Measurements from ENCODE around the gene GRAMD4. TPM values are rescaled to one million over a fixed set of nuclear protein-coding genes. Genes with fewer than 3 reads are reported as not detected.

Gene GRAMD4
- total RNA-seq, 1 experiment from 2014 or later = 23.4 TPM

GRCh38 chr22:46652081-46652846 lies 32.1 kb downstream of the GRAMD4 start:
- Histone ChIP-seq H3K27me3 (replicated peaks; ENCODE audit: control insufficient read depth, insufficient read depth, low read length) (no peaks in the 10 kb centered on the region), H3K4me3 (ENCODE audit: low read depth, low read length) (no peak overlapping the region), H3K9me3 (no peaks in the 10 kb centered on the region), H3K4me1 (peaks cover 22% of the 10 kb centered on the region), H3K36me3 (ENCODE audit: control insufficient read depth, insufficient read depth, low read length) (no peaks in the 10 kb centered on the region)
- POLR2A ChIA-PET = interaction anchor here (1.0 kb wide), 1 partner anchor 110 kb away, joined by 3 read pairs; the partner anchor contains the start of gene TBC1D22A
- Mint-ChIP-seq H3K4me1 (ENCODE audit: low read depth, unreplicated experiment) (peaks cover 25% of the 10 kb centered on the region), H3K4me3 (ENCODE audit: unreplicated experiment) (peak overlapping the region; percentile 4), H3K9me3 (ENCODE audit: unreplicated experiment) (peaks cover 11% of the 10 kb centered on the region), H3K27me3 (ENCODE audit: insufficient read depth, unreplicated experiment) (no peaks in the 10 kb centered on the region), H3K27ac (ENCODE audit: unreplicated experiment) (peak overlapping the region; percentile 62), H3K36me3 (ENCODE audit: insufficient read depth, unreplicated experiment) (no peaks in the 10 kb centered on the region)
- no TSS peak for BruUV-seq (replicated peaks)
- TF ChIP-seq, protein P1, sequence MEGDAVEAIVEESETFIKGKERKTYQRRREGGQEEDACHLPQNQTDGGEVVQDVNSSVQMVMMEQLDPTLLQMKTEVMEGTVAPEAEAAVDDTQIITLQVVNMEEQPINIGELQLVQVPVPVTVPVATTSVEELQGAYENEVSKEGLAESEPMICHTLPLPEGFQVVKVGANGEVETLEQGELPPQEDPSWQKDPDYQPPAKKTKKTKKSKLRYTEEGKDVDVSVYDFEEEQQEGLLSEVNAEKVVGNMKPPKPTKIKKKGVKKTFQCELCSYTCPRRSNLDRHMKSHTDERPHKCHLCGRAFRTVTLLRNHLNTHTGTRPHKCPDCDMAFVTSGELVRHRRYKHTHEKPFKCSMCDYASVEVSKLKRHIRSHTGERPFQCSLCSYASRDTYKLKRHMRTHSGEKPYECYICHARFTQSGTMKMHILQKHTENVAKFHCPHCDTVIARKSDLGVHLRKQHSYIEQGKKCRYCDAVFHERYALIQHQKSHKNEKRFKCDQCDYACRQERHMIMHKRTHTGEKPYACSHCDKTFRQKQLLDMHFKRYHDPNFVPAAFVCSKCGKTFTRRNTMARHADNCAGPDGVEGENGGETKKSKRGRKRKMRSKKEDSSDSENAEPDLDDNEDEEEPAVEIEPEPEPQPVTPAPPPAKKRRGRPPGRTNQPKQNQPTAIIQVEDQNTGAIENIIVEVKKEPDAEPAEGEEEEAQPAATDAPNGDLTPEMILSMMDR (IDR thresholded peaks at IDR 0.05; ENCODE audit: insufficient read depth in 1 of 2, low read depth in 1 of 2, low read length in 1 of 2, severe bottlenecking in 1 of 2, unreplicated experiment in 1 of 2) = no peak
- peak; percentile 48 to 77 for DNase-seq
- CTCF ChIA-PET = no interaction called here
- intact Hi-C loops (cut with micrococcal nuclease; ENCODE audit: unreplicated experiment) = no loop called here

- no peak overlapping the region for H3K4me3 ChIP-seq (ENCODE audit: low read depth, low read length)
- peaks cover 22% of the 10 kb centered on the region for H3K4me1 ChIP-seq
- H3K9me3 Mint-ChIP-seq (ENCODE audit: unreplicated experiment) = peaks cover 6% of the 10 kb centered on the region
- ChIA-PET CTCF (no interaction called here), POLR2A (interaction anchor here (1.0 kb wide), 1 partner anchor 110 kb away, joined by 3 read pairs; the partner anchor contains the start of gene TBC1D22A)
- no peaks in the 10 kb centered on the region for H3K36me3 Mint-ChIP-seq (ENCODE audit: insufficient read depth, unreplicated experiment)
- no peaks in the 10 kb centered on the region for H3K9me3 ChIP-seq
- intact Hi-C loops (cut with micrococcal nuclease; ENCODE audit: unreplicated experiment) = no loop called here
- H3K4me3 Mint-ChIP-seq (ENCODE audit: unreplicated experiment) = peak overlapping the region; percentile 4
- H3K36me3 ChIP-seq (ENCODE audit: control insufficient read depth, insufficient read depth, low read length) = no peaks in the 10 kb centered on the region
- no peaks in the 10 kb centered on the region for H3K27me3 Mint-ChIP-seq (ENCODE audit: insufficient read depth, unreplicated experiment)
- TF ChIP-seq, protein P1 (IDR thresholded peaks at IDR 0.05; ENCODE audit: insufficient read depth in 1 of 2, low read depth in 1 of 2, low read length in 1 of 2, severe bottlenecking in 1 of 2, unreplicated experiment in 1 of 2) = no peak
- peaks cover 25% of the 10 kb centered on the region for H3K4me1 Mint-ChIP-seq (ENCODE audit: low read depth, unreplicated experiment)
- no peak for DNase-seq
- no TSS peak for BruUV-seq (replicated peaks)
- no peaks in the 10 kb centered on the region for H3K27me3 ChIP-seq (replicated peaks; ENCODE audit: control insufficient read depth, insufficient read depth, low read length)
- peak overlapping the region; percentile 62 for H3K27ac Mint-ChIP-seq (ENCODE audit: unreplicated experiment)
Measured at GRCh38 chr22:46652847-46653331, 32.7 kb downstream of the GRAMD4 start.

GRCh38 chr22:46653596-46653995 lies 33.4 kb downstream of the GRAMD4 start:
- H3K4me3 Mint-ChIP-seq (ENCODE audit: unreplicated experiment) = no peak overlapping the region
- DNase-seq = no peak
- peaks cover 22% of the 10 kb centered on the region for H3K4me1 ChIP-seq
- H3K27me3 ChIP-seq (replicated peaks; ENCODE audit: control insufficient read depth, insufficient read depth, low read length) = no peaks in the 10 kb centered on the region
- POLR2A ChIA-PET = no interaction called here
- peaks cover 25% of the 10 kb centered on the region for H3K4me1 Mint-ChIP-seq (ENCODE audit: low read depth, unreplicated experiment)
- no TSS peak for BruUV-seq (replicated peaks)
- H3K9me3 ChIP-seq = no peaks in the 10 kb centered on the region
- CTCF ChIA-PET = no interaction called here
- no peak overlapping the region for H3K27ac Mint-ChIP-seq (ENCODE audit: unreplicated experiment)
- no peaks in the 10 kb centered on the region for H3K9me3 Mint-ChIP-seq (ENCODE audit: unreplicated experiment)
- no peaks in the 10 kb centered on the region for H3K36me3 Mint-ChIP-seq (ENCODE audit: insufficient read depth, unreplicated experiment)
- H3K36me3 ChIP-seq (ENCODE audit: control insufficient read depth, insufficient read depth, low read length) = no peaks in the 10 kb centered on the region
- intact Hi-C loops (cut with micrococcal nuclease; ENCODE audit: unreplicated experiment) = no loop called here
- H3K27me3 Mint-ChIP-seq (ENCODE audit: insufficient read depth, unreplicated experiment) = no peaks in the 10 kb centered on the region
- TF ChIP-seq, protein P1 (IDR thresholded peaks at IDR 0.05; ENCODE audit: insufficient read depth in 1 of 2, low read depth in 1 of 2, low read length in 1 of 2, severe bottlenecking in 1 of 2, unreplicated experiment in 1 of 2) = no peak
- H3K4me3 ChIP-seq (ENCODE audit: low read depth, low read length) = no peak overlapping the region

Measured in Caco-2 (cell line).